GM18502 (cell line): ENCODE results near the gene KIFC1.
"Not testable (repeated sequence)": the region's sequence is repeated elsewhere in the genome, so short reads cannot be mapped to it uniquely, and the experiment has no call there.

Experiments
- ATAC-seq: cut with Tn5 transposase; IDR thresholded peaks from one replicate; pipeline ENCODE4 v1.9.1; 2021; ENCODE audit warnings: mild to moderate bottlenecking; ENCODE audit not compliant: unreplicated experiment, poor library complexity

The KIFC1 gene

GRCh38 chr6:33391278-33391921 lies at the start of gene KIFC1:
KIFC1 (plus strand) TSS chr6:33391823; CDS start chr6:33391986, 163 bp downstream.
- ATAC-seq: peak; percentile 86

GRCh38 chr6:33343606-33343952 lies 48.0 kb upstream of the KIFC1 start:
- ATAC-seq: not testable (repeated sequence)

GRCh38 chr6:33343953-33344611 lies 47.5 kb upstream of the KIFC1 start:
- ATAC-seq: no peak

GRCh38 chr6:33344701-33345697 lies 46.6 kb upstream of the KIFC1 start:
- no peak for ATAC-seq

GRCh38 chr6:33346972-33347371 lies 44.7 kb upstream of the KIFC1 start:
- ATAC-seq: not testable (repeated sequence)

GRCh38 chr6:33347816-33348215 lies 43.8 kb upstream of the KIFC1 start:
- ATAC-seq: no peak

GRCh38 chr6:33355860-33356259 lies 35.8 kb upstream of the KIFC1 start:
- not testable (repeated sequence) for ATAC-seq

- ATAC-seq: no peak
These were observed 35.3 kb upstream of the KIFC1 start for GRCh38 chr6:33356295-33356694.

- ATAC-seq: not testable (repeated sequence)
These were observed 34.3 kb upstream of the KIFC1 start for GRCh38 chr6:33357160-33357871.

GRCh38 chr6:33359331-33359730 lies 32.3 kb upstream of the KIFC1 start:
- ATAC-seq: no peak

GRCh38 chr6:33363486-33363885 lies 28.1 kb upstream of the KIFC1 start:
- not testable (repeated sequence) for ATAC-seq

GRCh38 chr6:33364475-33365205 lies 27.0 kb upstream of the KIFC1 start:
- not testable (repeated sequence) for ATAC-seq

- not testable (repeated sequence) for ATAC-seq
These were observed 26.2 kb upstream of the KIFC1 start for GRCh38 chr6:33365206-33365971.

GRCh38 chr6:33367009-33367714 lies 24.5 kb upstream of the KIFC1 start:
- ATAC-seq: no peak

GRCh38 chr6:33367715-33368025 lies 24.0 kb upstream of the KIFC1 start:
- not testable (repeated sequence) for ATAC-seq

- not testable (repeated sequence) for ATAC-seq
These were observed 19.7 kb upstream of the KIFC1 start for GRCh38 chr6:33371901-33372300.

- no peak for ATAC-seq
These were observed 19.0 kb upstream of the KIFC1 start for GRCh38 chr6:33372526-33373123.
